ENCODE data around the gene RPRD2. TPM values are rescaled to one million over a fixed set of nuclear protein-coding genes. Genes with fewer than 3 reads are reported as not detected.

RPRD2 gene
- total RNA-seq, 1 experiment from 2014 or later, result 12.5 TPM

GRCh38 chr1:150507912-150508864 lies 144.2 kb downstream of the RPRD2 start, which contains the start of gene ECM1:
Gene ECM1 (plus strand): TSS chr1:150508109. CDS start chr1:150508210, 101 bp downstream.
- intact Hi-C loops (cut with micrococcal nuclease), result no loop called here
- H3F3A ChIP-seq (ENCODE audit: low read length, unreplicated experiment), result no peaks in the 10 kb centered on the region
- H3K27me3 ChIP-seq (ENCODE audit: low read length), result no peaks in the 10 kb centered on the region
- no peak within 1 kb of the TSS for H2AFZ ChIP-seq (ENCODE audit: low read length)
- no peak for TF ChIP-seq EZH2phosphoT487 (IDR thresholded peaks at IDR 0.05; ENCODE audit: borderline replicate concordance, low read length)
- TF ChIP-seq, protein P1, sequence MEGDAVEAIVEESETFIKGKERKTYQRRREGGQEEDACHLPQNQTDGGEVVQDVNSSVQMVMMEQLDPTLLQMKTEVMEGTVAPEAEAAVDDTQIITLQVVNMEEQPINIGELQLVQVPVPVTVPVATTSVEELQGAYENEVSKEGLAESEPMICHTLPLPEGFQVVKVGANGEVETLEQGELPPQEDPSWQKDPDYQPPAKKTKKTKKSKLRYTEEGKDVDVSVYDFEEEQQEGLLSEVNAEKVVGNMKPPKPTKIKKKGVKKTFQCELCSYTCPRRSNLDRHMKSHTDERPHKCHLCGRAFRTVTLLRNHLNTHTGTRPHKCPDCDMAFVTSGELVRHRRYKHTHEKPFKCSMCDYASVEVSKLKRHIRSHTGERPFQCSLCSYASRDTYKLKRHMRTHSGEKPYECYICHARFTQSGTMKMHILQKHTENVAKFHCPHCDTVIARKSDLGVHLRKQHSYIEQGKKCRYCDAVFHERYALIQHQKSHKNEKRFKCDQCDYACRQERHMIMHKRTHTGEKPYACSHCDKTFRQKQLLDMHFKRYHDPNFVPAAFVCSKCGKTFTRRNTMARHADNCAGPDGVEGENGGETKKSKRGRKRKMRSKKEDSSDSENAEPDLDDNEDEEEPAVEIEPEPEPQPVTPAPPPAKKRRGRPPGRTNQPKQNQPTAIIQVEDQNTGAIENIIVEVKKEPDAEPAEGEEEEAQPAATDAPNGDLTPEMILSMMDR (conservative IDR thresholded peaks at IDR 0.05; ENCODE audit: low read depth, low read length), result no peak
- TF ChIP-seq EZH2 (IDR thresholded peaks at IDR 0.05; ENCODE audit: low read length, unreplicated experiment), result no peak
- H3K27ac ChIP-seq (ENCODE audit: low read length), result no peak within 1 kb of the TSS
- H3K4me2 ChIP-seq (ENCODE audit: low read length), result peak within 1 kb of the TSS; percentile 18
- peaks cover 24% of the 10 kb centered on the region for H3K36me3 ChIP-seq (ENCODE audit: low read depth, low read length)
- TSS peak; percentile 42 for BruUV-seq (replicated peaks)
- H3K79me2 ChIP-seq (ENCODE audit: low read length), result no peaks in the 10 kb centered on the region
- no peaks in the 10 kb centered on the region for H3K9me2 ChIP-seq (replicated peaks; ENCODE audit: low read length)
- ATAC-seq, result peak; percentile 100
- H3K4me3 ChIP-seq (ENCODE audit: low read length), result no peak within 1 kb of the TSS
- no peaks in the 10 kb centered on the region for H3K9me3 ChIP-seq (ENCODE audit: low read length)
- POLR2A ChIA-PET (ENCODE audit: unreplicated experiment), result interaction anchor here (0.6 kb wide), 2 partner anchors 9 to 71 kb away, joined by 3 read pairs; partner anchors contain the start of gene MCL1
- CTCF ChIA-PET, result interaction anchor here (1.0 kb wide), 1 partner anchor 25 kb away, joined by 5 read pairs; no protein-coding TSS in a partner anchor
- peaks cover 9% of the 10 kb centered on the region for H3K4me1 ChIP-seq (ENCODE audit: insufficient read depth, low read length)
- DNase-seq, result peak; percentile 78
- no peaks in the 10 kb centered on the region for H4K20me1 ChIP-seq (ENCODE audit: low read length)
- H3K9ac ChIP-seq (ENCODE audit: low read length), result no peak within 1 kb of the TSS

DNA sequence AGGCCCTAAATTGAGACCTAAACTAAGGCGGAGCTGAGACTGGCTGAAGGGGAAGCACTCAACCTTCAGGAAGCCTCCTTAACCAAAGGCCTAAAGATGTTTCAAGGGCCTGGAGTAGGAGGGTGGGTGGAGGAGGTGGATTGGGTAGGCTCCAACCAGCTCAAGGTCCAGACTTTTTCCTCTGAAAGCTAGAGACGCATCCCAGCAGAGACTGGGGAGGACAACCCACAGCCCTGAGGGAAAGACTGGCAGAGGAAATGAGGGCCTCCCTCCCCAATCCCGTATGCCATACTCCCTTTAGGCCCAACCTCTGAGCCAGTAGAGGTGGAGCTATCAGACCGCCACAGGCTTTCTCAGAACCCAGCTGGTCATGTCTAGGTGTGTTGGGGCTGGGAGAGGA lies 145.0 kb downstream of the RPRD2 start:
- intact Hi-C loops (cut with micrococcal nuclease), result no loop called here
- no peaks in the 10 kb centered on the region for H4K20me1 ChIP-seq (ENCODE audit: low read length)
- no peaks in the 10 kb centered on the region for H3K27me3 ChIP-seq (ENCODE audit: low read length)
- no peak overlapping the region for H3K4me3 ChIP-seq (ENCODE audit: low read length)
- no peaks in the 10 kb centered on the region for H3K79me2 ChIP-seq (ENCODE audit: low read length)
- H3K4me2 ChIP-seq (ENCODE audit: low read length), result no peak overlapping the region
- H3K9ac ChIP-seq (ENCODE audit: low read length), result no peak overlapping the region
- ATAC-seq, result no peak
- ChIA-PET CTCF (no interaction called here), POLR2A (ENCODE audit: unreplicated experiment) (no interaction called here)
- BruUV-seq (replicated peaks), result no TSS peak
- peaks cover 22% of the 10 kb centered on the region for H3K36me3 ChIP-seq (ENCODE audit: low read depth, low read length)
- TF ChIP-seq, protein P1 (conservative IDR thresholded peaks at IDR 0.05; ENCODE audit: low read depth, low read length), result no peak
- no peaks in the 10 kb centered on the region for H3F3A ChIP-seq (ENCODE audit: low read length, unreplicated experiment)
- H2AFZ ChIP-seq (ENCODE audit: low read length), result no peak overlapping the region
- H3K4me1 ChIP-seq (ENCODE audit: insufficient read depth, low read length), result peaks cover 9% of the 10 kb centered on the region
- DNase-seq, result no peak
- H3K9me3 ChIP-seq (ENCODE audit: low read length), result no peaks in the 10 kb centered on the region
- H3K27ac ChIP-seq (ENCODE audit: low read length), result no peak overlapping the region
- H3K9me2 ChIP-seq (replicated peaks; ENCODE audit: low read length), result no peaks in the 10 kb centered on the region

GRCh38 chr1:150511551-150511950 lies 147.6 kb downstream of the RPRD2 start:
- Histone ChIP-seq H2AFZ (ENCODE audit: low read length) (no peak overlapping the region), H3K4me2 (ENCODE audit: low read length) (no peak overlapping the region), H3K9me2 (replicated peaks; ENCODE audit: low read length) (no peaks in the 10 kb centered on the region), H3K4me3 (ENCODE audit: low read length) (no peak overlapping the region), H3K36me3 (ENCODE audit: low read depth, low read length) (no peaks in the 10 kb centered on the region), H4K20me1 (ENCODE audit: low read length) (no peaks in the 10 kb centered on the region), H3K9me3 (ENCODE audit: low read length) (no peaks in the 10 kb centered on the region), H3K27me3 (ENCODE audit: low read length) (no peaks in the 10 kb centered on the region), H3K9ac (ENCODE audit: low read length) (no peak overlapping the region), H3K27ac (ENCODE audit: low read length) (no peak overlapping the region), H3F3A (ENCODE audit: low read length, unreplicated experiment) (no peaks in the 10 kb centered on the region), H3K4me1 (ENCODE audit: insufficient read depth, low read length) (peaks cover 18% of the 10 kb centered on the region), H3K79me2 (ENCODE audit: low read length) (no peaks in the 10 kb centered on the region)
- CTCF ChIA-PET, result no interaction called here
- POLR2A ChIA-PET (ENCODE audit: unreplicated experiment), result no interaction called here
- DNase-seq, result no peak
- no TSS peak for BruUV-seq (replicated peaks)
- intact Hi-C loops (cut with micrococcal nuclease), result no loop called here
- no peak for TF ChIP-seq EZH2 (IDR thresholded peaks at IDR 0.05; ENCODE audit: low read length, unreplicated experiment)
- TF ChIP-seq, protein P1 (conservative IDR thresholded peaks at IDR 0.05; ENCODE audit: low read depth, low read length), result no peak
- TF ChIP-seq EZH2phosphoT487 (IDR thresholded peaks at IDR 0.05; ENCODE audit: borderline replicate concordance, low read length), result no peak
- ATAC-seq, result no peak
